Measurements from ENCODE around the gene PANK1. TPM values are rescaled to one million over a fixed set of nuclear protein-coding genes. Genes with fewer than 3 reads are reported as not detected.
A peak's percentile ranks its signal among the peaks of the same experiment; 100 is the strongest.

PANK1 gene
- total and polyA plus RNA-seq, 2 of the 4 experiments (the other 2 are of a cell fraction): 3.0 to 8.8 TPM

GRCh38 chr10:89615824-89616223 is 29.2 kb downstream of the PANK1 start:
- ATAC-seq (ENCODE audit: low read depth): peak; percentile 46
- Histone ChIP-seq H2AK5ac (ENCODE audit: low read depth, low read length) (no peak overlapping the region), H4K5ac (ENCODE audit: low read depth, low read length) (no peak overlapping the region), H2BK15ac (ENCODE audit: low read depth, low read length) (no peak overlapping the region), H2BK5ac (ENCODE audit: low read depth, low read length, poor library complexity, severe bottlenecking) (no peak overlapping the region), H3K9ac (ENCODE audit: low read depth, low read length) (no peak overlapping the region), H3K9me3 (ENCODE audit: control insufficient read depth, insufficient read depth, low read length) (peaks cover 5% of the 10 kb centered on the region), H3K27ac (ENCODE audit: insufficient read depth, low read length) (no peak overlapping the region), H3K56ac (ENCODE audit: extremely low read depth, insufficient read depth, low read length) (no peak overlapping the region), H3K27me3 (ENCODE audit: control insufficient read depth, insufficient read depth, low read length) (no peaks in the 10 kb centered on the region), H3K4me2 (ENCODE audit: low read depth, low read length) (no peak overlapping the region), H3K4me1 (ENCODE audit: control insufficient read depth, insufficient read depth, low read length) (peaks cover 3% of the 10 kb centered on the region), H3K9me1 (ENCODE audit: insufficient read depth, low read length) (no peaks in the 10 kb centered on the region), H2AK9ac (replicated peaks; ENCODE audit: low read depth, low read length, poor library complexity) (no peak overlapping the region), H3K79me1 (ENCODE audit: low read depth in 1 of 2, low read length in 2 of 2) (peaks cover 0 to 5% of the 10 kb centered on the region in 2 experiments; a peak in 1 of 4 replicates), H3K4me3 (ENCODE audit: insufficient read depth, low read depth, low read length) (no peak overlapping the region), H2BK120ac (ENCODE audit: low read depth, low read length) (no peak overlapping the region), H4K91ac (ENCODE audit: insufficient read depth, low read depth, low read length) (no peak overlapping the region), H3K36me3 (ENCODE audit: control insufficient read depth, insufficient read depth, low read length) (no peaks in the 10 kb centered on the region; the same call in 1 of the 2 replicates), H3K4ac (ENCODE audit: low read depth, low read length) (no peak overlapping the region), H2AFZ (replicated peaks; ENCODE audit: low read length, poor library complexity) (no peak overlapping the region), H3K23ac (ENCODE audit: low read depth, low read length) (no peak overlapping the region), H4K8ac (ENCODE audit: low read depth in 2 of 2, low read length in 2 of 2) (no peak overlapping the region), H3K14ac (replicated peaks; ENCODE audit: low read depth, low read length) (0 out of 2 replicates have a peak overlapping the region, but pooled peaks have one; percentile 5), H3K18ac (ENCODE audit: low read depth, low read length) (no peak overlapping the region), H2BK20ac (ENCODE audit: low read depth, low read length) (no peak overlapping the region), H4K20me1 (ENCODE audit: insufficient read depth, low read length) (no peaks in the 10 kb centered on the region)
- WGBS, 2 experiments (ENCODE audit: extremely low coverage in 2 of 2, insufficient read length in 1 of 2): no CpG with 5 or more reads among the region's 1 CpG
- no peak for TF ChIP-seq POLR2A (IDR thresholded peaks at IDR 0.05; ENCODE audit: low read depth, low read length)
- no peak for TF ChIP-seq NFE2L2 (IDR thresholded peaks at IDR 0.05; ENCODE audit: low read depth, low read length)
- TF ChIP-seq CHD1 (IDR thresholded peaks at IDR 0.05; ENCODE audit: low read depth, low read length): no peak
- no peak for TF ChIP-seq MXI1 (IDR thresholded peaks at IDR 0.05; ENCODE audit: borderline replicate concordance, low read depth, low read length)
- TF ChIP-seq CEBPB (IDR thresholded peaks at IDR 0.05; ENCODE audit: low read depth, low read length): no peak
- TF ChIP-seq SMC3 (IDR thresholded peaks at IDR 0.05; ENCODE audit: low read depth, low read length): no peak
- no peak for TF ChIP-seq ELK1 (IDR thresholded peaks at IDR 0.05; ENCODE audit: borderline replicate concordance, low read depth, low read length)
- TF ChIP-seq CTCF (conservative IDR thresholded peaks at IDR 0.05; ENCODE audit: low read depth, low read length): no peak
- TF ChIP-seq RCOR1 (IDR thresholded peaks at IDR 0.05; ENCODE audit: insufficient replicate concordance, low read length): no peak
- TF ChIP-seq FOS (IDR thresholded peaks at IDR 0.05; ENCODE audit: low read depth, low read length): no peak
- no peak for TF ChIP-seq MAZ (IDR thresholded peaks at IDR 0.05; ENCODE audit: borderline replicate concordance, low read depth, low read length)
- no peak for TF ChIP-seq MAFK (IDR thresholded peaks at IDR 0.05; ENCODE audit: low read depth, low read length)
- TF ChIP-seq RFX5 (IDR thresholded peaks at IDR 0.05; ENCODE audit: low read depth, low read length): no peak
- TF ChIP-seq RAD21 (IDR thresholded peaks at IDR 0.05; ENCODE audit: low read length): no peak
- in situ Hi-C loops (cut with MboI; ENCODE audit: low sequenced_read_pairs) (no loop called here), intact Hi-C loops (cut with micrococcal nuclease) (no loop called here), dilution Hi-C loops (cut with HindIII; ENCODE audit: low sequenced_read_pairs, unreplicated experiment) (no loop called here)
- DNase-seq: peak; percentile 44
- no TSS peak for BruUV-seq (replicated peaks)
- ChIA-PET POLR2A (ENCODE audit: unreplicated experiment) (no interaction called here), CTCF (no interaction called here)

Data from IMR-90 (cell line).